Measurements from ENCODE around the gene GRIA3.

DNA sequence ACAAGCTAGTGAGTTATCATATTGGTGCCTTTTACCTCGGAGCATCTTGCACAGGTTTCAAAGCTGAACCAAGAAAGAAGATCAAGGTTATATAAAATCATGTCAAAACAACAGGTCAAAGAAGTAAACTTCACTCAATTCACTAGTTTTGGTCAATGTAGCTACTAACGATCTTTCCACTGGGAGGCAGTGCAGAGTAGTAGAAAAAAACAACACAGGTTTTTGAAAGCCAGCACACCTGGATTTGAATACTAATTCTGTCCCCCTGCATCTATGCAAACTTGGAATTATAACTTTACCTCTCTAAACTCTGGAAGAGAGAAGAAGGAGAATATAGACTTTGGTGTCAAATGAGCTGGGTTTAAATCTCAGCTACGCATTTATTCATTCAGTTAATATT is 266.1 kb downstream of the GRIA3 start:
- no peak for TF ChIP-seq POLR2A (IDR thresholded peaks at IDR 0.05)
- TF ChIP-seq, protein P1, sequence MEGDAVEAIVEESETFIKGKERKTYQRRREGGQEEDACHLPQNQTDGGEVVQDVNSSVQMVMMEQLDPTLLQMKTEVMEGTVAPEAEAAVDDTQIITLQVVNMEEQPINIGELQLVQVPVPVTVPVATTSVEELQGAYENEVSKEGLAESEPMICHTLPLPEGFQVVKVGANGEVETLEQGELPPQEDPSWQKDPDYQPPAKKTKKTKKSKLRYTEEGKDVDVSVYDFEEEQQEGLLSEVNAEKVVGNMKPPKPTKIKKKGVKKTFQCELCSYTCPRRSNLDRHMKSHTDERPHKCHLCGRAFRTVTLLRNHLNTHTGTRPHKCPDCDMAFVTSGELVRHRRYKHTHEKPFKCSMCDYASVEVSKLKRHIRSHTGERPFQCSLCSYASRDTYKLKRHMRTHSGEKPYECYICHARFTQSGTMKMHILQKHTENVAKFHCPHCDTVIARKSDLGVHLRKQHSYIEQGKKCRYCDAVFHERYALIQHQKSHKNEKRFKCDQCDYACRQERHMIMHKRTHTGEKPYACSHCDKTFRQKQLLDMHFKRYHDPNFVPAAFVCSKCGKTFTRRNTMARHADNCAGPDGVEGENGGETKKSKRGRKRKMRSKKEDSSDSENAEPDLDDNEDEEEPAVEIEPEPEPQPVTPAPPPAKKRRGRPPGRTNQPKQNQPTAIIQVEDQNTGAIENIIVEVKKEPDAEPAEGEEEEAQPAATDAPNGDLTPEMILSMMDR (IDR thresholded peaks at IDR 0.05), result no peak
- no peak for TF ChIP-seq POLR2AphosphoS5 (IDR thresholded peaks at IDR 0.05; ENCODE audit: insufficient read depth in 1 of 2, low read depth in 1 of 2)
